GM18511 (cell line): ENCODE data around the gene DDX1.
"Not testable (repeated sequence)": the region's sequence is repeated elsewhere in the genome, so short reads cannot be mapped to it uniquely, and the experiment has no call there.

Experiments used
- ATAC-seq: cut with Tn5 transposase; IDR thresholded peaks from one replicate; pipeline ENCODE4 v1.9.1; 2021; ENCODE audit warnings: mild to moderate bottlenecking, moderate library complexity; ENCODE audit not compliant: unreplicated experiment

DDX1 gene

GRCh38 chr2:15614545-15615300 lies 23.1 kb downstream of the DDX1 start:
- no peak for ATAC-seq

- ATAC-seq = no peak
Observed at GRCh38 chr2:15615301-15615920, 23.7 kb downstream of the DDX1 start.

- ATAC-seq = no peak
Observed at GRCh38 chr2:15616429-15616828, 24.8 kb downstream of the DDX1 start.

GRCh38 chr2:15616850-15617777 lies 25.4 kb downstream of the DDX1 start:
- no peak for ATAC-seq

GRCh38 chr2:15617778-15618448 lies 26.2 kb downstream of the DDX1 start:
- no peak for ATAC-seq

GRCh38 chr2:15618449-15618855 lies 26.8 kb downstream of the DDX1 start:
- ATAC-seq = no peak

- ATAC-seq = no peak
Observed at GRCh38 chr2:15619076-15619475, 27.4 kb downstream of the DDX1 start.

- no peak for ATAC-seq
Observed at GRCh38 chr2:15619510-15619909, 27.8 kb downstream of the DDX1 start.

- ATAC-seq = no peak
Observed at GRCh38 chr2:15619938-15620337, 28.3 kb downstream of the DDX1 start.

GRCh38 chr2:15620340-15620739 lies 28.7 kb downstream of the DDX1 start:
- ATAC-seq = no peak

- ATAC-seq = no peak
Observed at GRCh38 chr2:15620857-15621471, 29.3 kb downstream of the DDX1 start.

- ATAC-seq = not testable (repeated sequence)
Observed at GRCh38 chr2:15621472-15621870, 29.8 kb downstream of the DDX1 start.

- ATAC-seq = no peak
Observed at GRCh38 chr2:15622214-15622613, 30.5 kb downstream of the DDX1 start.

- ATAC-seq = no peak
Observed at GRCh38 chr2:15622614-15623480, 31.2 kb downstream of the DDX1 start.

- no peak for ATAC-seq
Observed at GRCh38 chr2:15623481-15623796, 31.8 kb downstream of the DDX1 start.

- ATAC-seq = no peak
Observed at GRCh38 chr2:15623898-15624541, 32.4 kb downstream of the DDX1 start.

- ATAC-seq = no peak
Observed at GRCh38 chr2:15624903-15625302, 33.2 kb downstream of the DDX1 start.

- no peak for ATAC-seq
Observed at GRCh38 chr2:15625344-15626036, 33.8 kb downstream of the DDX1 start.

GRCh38 chr2:15626126-15626525 lies 34.5 kb downstream of the DDX1 start:
- ATAC-seq = no peak
